ENCODE measurements around the gene LHFPL6. TPM values are rescaled to one million over a fixed set of nuclear protein-coding genes. Genes with fewer than 3 reads are reported as not detected.

The LHFPL6 gene
- total and polyA plus RNA-seq, 2 experiments from 2014 or later = 7.8 to 9.5 TPM

DNA sequence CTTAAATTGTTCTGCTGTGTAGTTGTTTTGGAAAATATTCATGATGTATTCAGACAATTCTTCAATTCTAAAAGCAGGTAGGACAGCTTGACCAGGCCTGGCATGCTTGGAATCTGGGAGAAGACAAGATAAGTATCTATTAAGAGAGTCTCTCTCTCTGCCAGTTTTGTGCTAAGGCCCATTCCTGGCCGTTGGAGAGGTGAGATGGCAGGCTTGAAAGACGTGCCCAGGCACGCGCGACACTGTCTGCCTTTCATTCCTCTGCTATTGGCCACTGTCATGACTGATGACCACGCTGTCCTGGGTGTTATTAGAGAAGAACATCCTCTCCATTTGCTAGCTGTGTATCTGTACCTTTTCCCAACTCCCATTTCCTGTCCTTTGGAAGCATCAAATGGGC lies 90.3 kb downstream of the LHFPL6 start:
- Mint-ChIP-seq H3K27ac (no peak overlapping the region), H3K36me3 (ENCODE audit: low read depth) (peaks cover 3% of the 10 kb centered on the region; the same call in 1 of the 3 replicates), H3K27me3 (ENCODE audit: insufficient read depth, low read depth, poor library complexity) (no peaks in the 10 kb centered on the region), H3K9me3 (peaks cover 5% of the 10 kb centered on the region; the same call in 1 of the 3 replicates), H3K4me1 (peaks cover 23% of the 10 kb centered on the region), H3K4me3 (no peak overlapping the region)
- DNase-seq (ENCODE audit: low spot score) (no peak), ATAC-seq (no peak)
- Histone ChIP-seq H3F3A (replicated peaks; ENCODE audit: low read depth) (no peaks in the 10 kb centered on the region), H3K36me3 (ENCODE audit: insufficient read depth) (no peaks in the 10 kb centered on the region), H3K27ac (ENCODE audit: low read depth) (no peak overlapping the region), H2AFZ (no peak overlapping the region), H3K4me1 (ENCODE audit: insufficient read depth) (peaks cover 20% of the 10 kb centered on the region), H3K9me2 (ENCODE audit: insufficient read depth) (no peaks in the 10 kb centered on the region), H3K27me3 (ENCODE audit: insufficient read depth) (no peaks in the 10 kb centered on the region), H3K4me3 (no peak overlapping the region), H3K4me2 (no peak overlapping the region), H4K20me1 (replicated peaks; ENCODE audit: insufficient read depth) (no peaks in the 10 kb centered on the region), H3K79me2 (replicated peaks; ENCODE audit: insufficient read depth) (no peaks in the 10 kb centered on the region)
- TF ChIP-seq CREB1 (CRISPR knock-in tag; IDR thresholded peaks at IDR 0.05; ENCODE audit: low read depth) (no peak), ZNF114 (CRISPR knock-in tag; IDR thresholded peaks at IDR 0.05) (no peak), EZH2phosphoT487 (IDR thresholded peaks at IDR 0.05; ENCODE audit: unreplicated experiment) (no peak)

DNA sequence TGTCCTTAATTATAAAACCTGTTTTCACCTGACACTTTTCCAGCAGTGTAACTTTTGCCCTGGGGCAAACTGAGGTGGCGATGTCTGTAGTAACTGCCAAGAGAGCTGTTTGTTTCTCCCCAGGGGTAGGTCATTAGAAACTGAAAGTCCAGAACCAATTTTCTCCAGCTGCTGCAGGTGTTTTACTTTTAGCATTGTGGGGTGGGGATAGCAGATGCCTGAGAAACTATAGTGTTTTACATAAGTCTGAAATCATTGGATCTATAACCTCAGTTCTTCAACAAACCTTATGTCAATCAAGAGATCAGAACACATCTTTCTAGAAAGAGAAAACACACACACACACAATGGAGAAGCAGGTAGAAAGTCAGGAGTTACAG lies 92.7 kb downstream of the LHFPL6 start:
- H2AFZ ChIP-seq = no peak overlapping the region
- H4K20me1 ChIP-seq (replicated peaks; ENCODE audit: insufficient read depth) = no peaks in the 10 kb centered on the region
- no peaks in the 10 kb centered on the region for H3K27me3 ChIP-seq (ENCODE audit: insufficient read depth)
- peak; percentile 42 for ATAC-seq
- no peak for DNase-seq (ENCODE audit: low spot score)
- Mint-ChIP-seq H3K4me1 (peaks cover 23% of the 10 kb centered on the region; the same call in 2 of the 3 replicates), H3K27ac (no peak overlapping the region), H3K27me3 (ENCODE audit: insufficient read depth, low read depth, poor library complexity) (no peaks in the 10 kb centered on the region), H3K36me3 (ENCODE audit: low read depth) (peaks cover 3% of the 10 kb centered on the region; the same call in 1 of the 3 replicates), H3K4me3 (no peak overlapping the region), H3K9me3 (peaks cover 5% of the 10 kb centered on the region; the same call in 1 of the 3 replicates)
- no peaks in the 10 kb centered on the region for H3F3A ChIP-seq (replicated peaks; ENCODE audit: low read depth)
- H3K4me1 ChIP-seq (ENCODE audit: insufficient read depth) = peaks cover 16% of the 10 kb centered on the region
- no peaks in the 10 kb centered on the region for H3K36me3 ChIP-seq (ENCODE audit: insufficient read depth)
- H3K79me2 ChIP-seq (replicated peaks; ENCODE audit: insufficient read depth) = no peaks in the 10 kb centered on the region
- no peak overlapping the region for H3K4me3 ChIP-seq
- 0 out of 2 replicates have a peak overlapping the region, but pooled peaks have one; percentile 11 for H3K4me2 ChIP-seq
- H3K27ac ChIP-seq (ENCODE audit: low read depth) = no peak overlapping the region
- no peaks in the 10 kb centered on the region for H3K9me2 ChIP-seq (ENCODE audit: insufficient read depth)
- TF ChIP-seq ZNF462 (CRISPR knock-in tag; IDR thresholded peaks at IDR 0.05) = no peak
- no peak for TF ChIP-seq EZH2phosphoT487 (IDR thresholded peaks at IDR 0.05; ENCODE audit: unreplicated experiment)
- no peak for TF ChIP-seq ZNF331 (CRISPR knock-in tag; IDR thresholded peaks at IDR 0.05; ENCODE audit: low read depth)
- TF ChIP-seq JUNB (IDR thresholded peaks at IDR 0.05; ENCODE audit: unreplicated experiment) = no peak
- TF ChIP-seq, protein P1, sequence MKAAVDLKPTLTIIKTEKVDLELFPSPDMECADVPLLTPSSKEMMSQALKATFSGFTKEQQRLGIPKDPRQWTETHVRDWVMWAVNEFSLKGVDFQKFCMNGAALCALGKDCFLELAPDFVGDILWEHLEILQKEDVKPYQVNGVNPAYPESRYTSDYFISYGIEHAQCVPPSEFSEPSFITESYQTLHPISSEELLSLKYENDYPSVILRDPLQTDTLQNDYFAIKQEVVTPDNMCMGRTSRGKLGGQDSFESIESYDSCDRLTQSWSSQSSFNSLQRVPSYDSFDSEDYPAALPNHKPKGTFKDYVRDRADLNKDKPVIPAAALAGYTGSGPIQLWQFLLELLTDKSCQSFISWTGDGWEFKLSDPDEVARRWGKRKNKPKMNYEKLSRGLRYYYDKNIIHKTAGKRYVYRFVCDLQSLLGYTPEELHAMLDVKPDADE (IDR thresholded peaks at IDR 0.05) = no peak
- TF ChIP-seq, protein P2, sequence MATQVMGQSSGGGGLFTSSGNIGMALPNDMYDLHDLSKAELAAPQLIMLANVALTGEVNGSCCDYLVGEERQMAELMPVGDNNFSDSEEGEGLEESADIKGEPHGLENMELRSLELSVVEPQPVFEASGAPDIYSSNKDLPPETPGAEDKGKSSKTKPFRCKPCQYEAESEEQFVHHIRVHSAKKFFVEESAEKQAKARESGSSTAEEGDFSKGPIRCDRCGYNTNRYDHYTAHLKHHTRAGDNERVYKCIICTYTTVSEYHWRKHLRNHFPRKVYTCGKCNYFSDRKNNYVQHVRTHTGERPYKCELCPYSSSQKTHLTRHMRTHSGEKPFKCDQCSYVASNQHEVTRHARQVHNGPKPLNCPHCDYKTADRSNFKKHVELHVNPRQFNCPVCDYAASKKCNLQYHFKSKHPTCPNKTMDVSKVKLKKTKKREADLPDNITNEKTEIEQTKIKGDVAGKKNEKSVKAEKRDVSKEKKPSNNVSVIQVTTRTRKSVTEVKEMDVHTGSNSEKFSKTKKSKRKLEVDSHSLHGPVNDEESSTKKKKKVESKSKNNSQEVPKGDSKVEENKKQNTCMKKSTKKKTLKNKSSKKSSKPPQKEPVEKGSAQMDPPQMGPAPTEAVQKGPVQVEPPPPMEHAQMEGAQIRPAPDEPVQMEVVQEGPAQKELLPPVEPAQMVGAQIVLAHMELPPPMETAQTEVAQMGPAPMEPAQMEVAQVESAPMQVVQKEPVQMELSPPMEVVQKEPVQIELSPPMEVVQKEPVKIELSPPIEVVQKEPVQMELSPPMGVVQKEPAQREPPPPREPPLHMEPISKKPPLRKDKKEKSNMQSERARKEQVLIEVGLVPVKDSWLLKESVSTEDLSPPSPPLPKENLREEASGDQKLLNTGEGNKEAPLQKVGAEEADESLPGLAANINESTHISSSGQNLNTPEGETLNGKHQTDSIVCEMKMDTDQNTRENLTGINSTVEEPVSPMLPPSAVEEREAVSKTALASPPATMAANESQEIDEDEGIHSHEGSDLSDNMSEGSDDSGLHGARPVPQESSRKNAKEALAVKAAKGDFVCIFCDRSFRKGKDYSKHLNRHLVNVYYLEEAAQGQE (IDR thresholded peaks at IDR 0.05; ENCODE audit: unreplicated experiment) = no peak
- TF ChIP-seq NANOG (IDR thresholded peaks at IDR 0.05; ENCODE audit: borderline replicate concordance) = no peak
- no peak for TF ChIP-seq CREB1 (CRISPR knock-in tag; IDR thresholded peaks at IDR 0.05; ENCODE audit: low read depth)
- no peak for TF ChIP-seq POLR2AphosphoS5 (IDR thresholded peaks at IDR 0.05; ENCODE audit: low read depth)
- TF ChIP-seq STAT1 (IDR thresholded peaks at IDR 0.05; ENCODE audit: unreplicated experiment) = no peak

All from GM23338 (cell line).